Astrocyte (in vitro differentiated cells and primary cell): ENCODE data around the gene ITPKB.

Experiments used
- CTCF ChIP-seq: IDR thresholded peaks from 2 replicates; pipeline ENCODE4 v1.5.1; 2011; ENCODE audit warnings: low read depth, mild to moderate bottlenecking, inconsistent platforms, low read length, moderate library complexity; ENCODE audit not compliant: insufficient read depth
- EZH2 ChIP-seq: IDR thresholded peaks from 2 replicates; pipeline ENCODE4 v1.6.1; 2012; ENCODE audit warnings: mild to moderate bottlenecking, low read length, inconsistent platforms; ENCODE audit not compliant: insufficient read depth

GRCh38 chr1:226658546-226659125 is 80.4 kb downstream of the ITPKB start:
- TF ChIP-seq CTCF: no peak
- TF ChIP-seq EZH2: no peak
